Erythroblast (primary cell): Measurements from ENCODE around the gene CAMKK2.

Experiments
- GATA1 ChIP-seq: IDR thresholded peaks from 2 replicates; pipeline ENCODE4 v1.6.1; 2011; ENCODE audit warnings: low read depth, mild to moderate bottlenecking, control low read depth, low read length, moderate library complexity
- POLR2A ChIP-seq: IDR thresholded peaks from 2 replicates; pipeline ENCODE4 v1.6.1; 2011; ENCODE audit warnings: mild to moderate bottlenecking, low read length

GRCh38 chr12:121222847-121223246, 73.7 kb downstream of the CAMKK2 start:
- TF ChIP-seq POLR2A (no peak), GATA1 (no peak)
